B cell (primary cell): Measurements from ENCODE around the gene ARFGAP1. TPM values are rescaled to one million over a fixed set of nuclear protein-coding genes. Genes with fewer than 3 reads are reported as not detected.

ENCODE experiments used
- ATAC-seq: fragments of 200-7000 bp; cut with Tn5 transposase; one replicate; pipeline ENCODE4 v1.10.0; 2021; ENCODE audit warnings: low read depth, mild to moderate bottlenecking, moderate number of reproducible peaks, moderate library complexity
- CTCF ChIA-PET: fragments of 350-600 bp; sonication (Branson Sonifier 250); formaldehyde crosslinking; loops from one replicate; lab custom pipeline; 2021; ENCODE audit warnings: antibody characterized with exemption, inconsistent platforms; lab: Charles Lee
- POLR2A ChIA-PET: fragments of 350-600 bp; sonication (Branson Sonifier 250); formaldehyde crosslinking; loops from one replicate; lab custom pipeline; 2021; ENCODE audit warnings: antibody characterized with exemption; lab: Charles Lee
- DNase-seq: peaks from one replicate; pipeline ENCODE4 v3.0.0; 2013
- H2AFZ ChIP-seq: 2 replicates; pipeline ENCODE4 v1.6.1; 2012; ENCODE audit warnings: mild to moderate bottlenecking, low read depth, low read length; ENCODE audit not compliant: insufficient read depth, poor library complexity, severe bottlenecking
- H3K27ac ChIP-seq, 2 donors: 1 replicate in 1 of 2; 2 replicates in 1 of 2; pipeline ENCODE4 v1.5.1; 2012 to 2013; ENCODE audit warnings: low read length in 2 of 2, mild to moderate bottlenecking in 2 of 2, moderate library complexity in 1 of 2
- H3K27me3 ChIP-seq, 4 experiments: fragments of 200-600 bp in 1 of 4; sonication (generic) in 1 of 4; replicated peaks in 1 of 4; 1 replicate in 2 of 4; 2 replicates in 2 of 4; pipeline versions ENCODE4 v1.6.1 to v1.7.0; 2013 to 2016; ENCODE audit warnings: low read length in 3 of 4, mild to moderate bottlenecking in 2 of 4, mixed read lengths in 1 of 4, moderate library complexity in 1 of 4; ENCODE audit not compliant: insufficient read depth in 4 of 4, control insufficient read depth in 3 of 4; ENCODE audit errors: control extremely low read depth in 1 of 4
- H3K36me3 ChIP-seq, 2 experiments: replicated peaks in 1 of 2; 1 replicate in 1 of 2; 2 replicates in 1 of 2; pipeline versions ENCODE4 v1.6.1 to v1.7.1; 2013; ENCODE audit warnings: low read length in 1 of 2; ENCODE audit not compliant: insufficient read depth in 2 of 2, control insufficient read depth in 1 of 2; ENCODE audit errors: control extremely low read depth in 1 of 2, extremely low read depth in 1 of 2
- H3K4me1 ChIP-seq, 2 donors: fragments of 200-600 bp in 1 of 2; sonication (generic) in 1 of 2; 1 replicate in 1 of 2; 2 replicates in 1 of 2; pipeline versions ENCODE4 v1.5.1 to v1.6.1; 2013 to 2017; ENCODE audit warnings: low read length in 2 of 2; ENCODE audit not compliant: control insufficient read depth in 2 of 2, insufficient read depth in 2 of 2
- H3K4me2 ChIP-seq: replicated peaks from 2 replicates; pipeline ENCODE3; 2012; ENCODE audit warnings: mild to moderate bottlenecking, low read depth, low read length; ENCODE audit not compliant: poor library complexity, severe bottlenecking
- H3K4me3 ChIP-seq, 5 experiments: fragments of 200-600 bp in 1 of 5; sonication (generic) in 1 of 5; 1 replicate in 3 of 5; 2 replicates in 2 of 5; pipeline versions ENCODE4 v1.5.1 to v1.7.0; 2011 to 2016; ENCODE audit warnings: low read length in 4 of 5, mild to moderate bottlenecking in 4 of 5, low read depth in 2 of 5, control low read depth in 1 of 5, moderate library complexity in 1 of 5; ENCODE audit not compliant: insufficient read depth in 1 of 5; ENCODE audit errors: control extremely low read depth in 1 of 5, extremely low read depth in 1 of 5
- H3K79me2 ChIP-seq: fragments of 200-600 bp; sonication (generic); one replicate; pipeline ENCODE4 v1.6.0; 2016; ENCODE audit warnings: low read length; ENCODE audit not compliant: control insufficient read depth, insufficient read depth
- H3K9ac ChIP-seq: fragments of 200-600 bp; sonication (generic); 2 replicates; pipeline ENCODE4 v1.6.1; 2017; ENCODE audit warnings: mild to moderate bottlenecking, low read length, moderate library complexity
- H3K9me3 ChIP-seq, 3 donors: one replicate each; pipeline versions ENCODE4 v1.6.1 to v1.7.1; 2013; ENCODE audit warnings: low read length in 2 of 3; ENCODE audit not compliant: control insufficient read depth in 2 of 3, insufficient read depth in 1 of 3; ENCODE audit errors: control extremely low read depth in 1 of 3
- H4K20me1 ChIP-seq: 2 replicates; pipeline ENCODE4 v1.6.0; 2012; ENCODE audit warnings: mild to moderate bottlenecking, low read length; ENCODE audit not compliant: insufficient read depth, control insufficient read depth, poor library complexity, severe bottlenecking
- H3K27ac Mint-ChIP-seq: one replicate; pipeline ENCODE4 v1.8.0; 2021; ENCODE audit warnings: mixed read lengths
- H3K27me3 Mint-ChIP-seq: one replicate; pipeline ENCODE4 v1.8.0; 2021; ENCODE audit warnings: mixed read lengths
- H3K4me1 Mint-ChIP-seq: one replicate; pipeline ENCODE4 v1.8.0; 2021; ENCODE audit warnings: mixed read lengths
- H3K4me3 Mint-ChIP-seq: one replicate; pipeline ENCODE4 v1.8.0; 2021; ENCODE audit warnings: mixed read lengths
- H3K9me3 Mint-ChIP-seq: one replicate; pipeline ENCODE4 v1.8.0; 2022; ENCODE audit warnings: mixed read lengths; ENCODE audit not compliant: insufficient read depth
- CTCF ChIP-seq: fragments of 200-600 bp; IDR thresholded peaks from one replicate; pipeline ENCODE4 v1.8.0; 2022; ENCODE audit warnings: antibody characterized with exemption, mild to moderate bottlenecking
- EZH2 ChIP-seq: IDR thresholded peaks from 2 replicates; pipeline ENCODE4 v1.6.1; 2012; ENCODE audit warnings: borderline replicate concordance, low read depth, mild to moderate bottlenecking, moderate library complexity, low read length; ENCODE audit not compliant: insufficient read depth, poor library complexity, severe bottlenecking
- whole genome bisulfite sequencing: methylation state at CpG from one replicate; pipeline ENCODE4 v1.1.5; 2013; ENCODE audit warnings: missing lambda C conversion rate; ENCODE audit not compliant: insufficient coverage; 5-methylcytosine and 5-hydroxymethylcytosine counted together
- intact Hi-C: fragments of 100-400 bp; cut with micrococcal nuclease; formaldehyde crosslinking; loops from one replicate; pipeline ENCODE4 v1.10.0; 2022
- polyA plus RNA-seq: library from polyadenylated mRNA; depleted of rRNA; stranded (reverse); fragments of >200 nt; gene quantifications from 2 replicates; pipeline ENCODE4 v1.2.3, GENCODE V29; 2012
- total RNA-seq, 2 donors: library from RNA; stranded (reverse); fragments of 120-200 nt in 1 of 2; gene quantifications; 1 replicate in 1 of 2; 2 replicates in 1 of 2; pipeline versions ENCODE4 v1.2.3 to v1.2.4, GENCODE V29; 2013 to 2022

Gene ARFGAP1
- total and polyA plus RNA-seq, 2 donors (not counting 1 experiment from before 2014, with no cell fraction given): 83.2 to 99.4 TPM

DNA sequence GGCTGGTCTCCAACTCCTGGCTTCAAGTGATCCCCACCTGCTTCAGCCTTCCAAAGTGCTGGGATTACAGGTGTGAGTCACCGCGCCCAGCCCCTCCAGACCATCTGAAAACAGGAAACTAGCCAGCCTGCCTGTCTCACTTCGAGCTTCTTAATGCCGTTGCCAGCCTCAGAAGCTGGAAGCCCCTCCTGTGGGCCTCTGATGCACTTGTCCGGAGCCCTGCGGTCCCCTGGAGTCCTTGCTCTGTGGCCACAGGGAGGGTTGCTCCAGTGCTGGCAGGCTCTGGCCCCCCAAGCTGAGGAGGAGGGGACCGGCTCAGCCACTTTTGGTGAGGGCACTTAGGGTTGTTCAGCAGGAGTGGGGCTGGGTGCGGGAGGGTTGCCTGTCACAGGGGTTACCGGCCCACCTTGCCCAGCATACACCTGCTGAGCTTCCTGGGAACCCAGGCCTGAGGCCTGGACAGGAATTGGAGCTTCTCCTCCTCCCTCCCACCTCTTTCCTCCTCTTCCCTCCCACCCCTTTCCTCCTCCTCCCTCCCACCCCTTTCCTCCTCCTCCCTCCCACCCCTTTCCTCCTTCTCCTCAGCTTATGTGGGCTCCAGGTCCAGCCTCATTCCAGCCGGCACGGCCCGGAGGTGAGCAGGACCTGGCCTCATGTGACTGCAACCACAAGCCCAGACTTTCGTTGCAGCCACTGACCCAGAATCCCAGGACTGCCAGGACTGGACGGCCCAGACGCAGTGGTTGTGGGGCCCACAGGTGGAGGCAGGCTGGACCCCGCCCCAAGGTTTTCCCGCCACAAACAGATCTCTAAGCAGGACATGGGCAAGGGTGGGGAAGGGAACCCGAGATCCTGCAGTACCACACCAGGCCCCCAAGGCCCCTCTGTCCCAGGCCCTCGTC is 46.3 kb upstream of the ARFGAP1 start:
- intact Hi-C loops: no loop called here
- CTCF ChIA-PET: interaction anchor here (0.6 kb wide), 1 partner anchor 15 kb away, joined by 3 read pairs; no protein-coding TSS in a partner anchor
- H3K27me3 Mint-ChIP-seq: peaks cover 33% of the 10 kb centered on the region
- 86% methylated on average over 15 of the region's 19 CpGs for WGBS
- Histone ChIP-seq H3K4me2 (no peak overlapping the region), H3K27ac (no peak overlapping the region), H3K79me2 (no peaks in the 10 kb centered on the region), H3K4me3 (no peak overlapping the region), H3K9me3 (no peaks in the 10 kb centered on the region), H4K20me1 (no peaks in the 10 kb centered on the region), H3K9ac (no peak overlapping the region), H2AFZ (no peak overlapping the region), H3K27me3 (peaks cover 0 to 26% (median 6%) of the 10 kb centered on the region in 4 experiments), H3K36me3 (no peaks in the 10 kb centered on the region), H3K4me1 (no peaks in the 10 kb centered on the region)
- H3K27ac Mint-ChIP-seq: no peak overlapping the region
- no peaks in the 10 kb centered on the region for H3K4me1 Mint-ChIP-seq
- H3K4me3 Mint-ChIP-seq: no peak overlapping the region
- no peaks in the 10 kb centered on the region for H3K9me3 Mint-ChIP-seq
- TF ChIP-seq CTCF (no peak), EZH2 (no peak)
- no peak for ATAC-seq
- POLR2A ChIA-PET: no interaction called here
- DNase-seq: no peak

DNA sequence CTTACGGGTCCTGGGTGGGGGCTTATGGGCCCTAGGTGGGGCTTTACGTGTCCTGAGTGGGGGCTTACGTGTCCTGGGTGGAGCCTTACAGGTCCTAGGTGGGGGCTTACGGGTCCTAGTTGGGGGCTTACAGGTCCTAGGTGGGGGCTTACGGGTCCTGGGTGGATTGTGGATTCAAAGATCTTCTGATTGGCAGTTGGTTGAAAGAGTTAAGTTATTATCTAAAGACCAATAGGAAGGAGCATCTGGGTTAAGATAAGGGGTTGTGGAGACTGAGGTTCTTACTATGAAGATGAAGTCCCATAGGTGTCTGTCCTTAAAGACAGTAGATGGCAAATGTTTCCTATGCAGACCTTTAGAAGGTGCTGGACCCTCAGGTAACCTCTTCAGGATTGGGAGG is 45.4 kb upstream of the ARFGAP1 start:
- Mint-ChIP-seq H3K27me3 (peaks cover 42% of the 10 kb centered on the region), H3K27ac (no peak overlapping the region), H3K9me3 (no peaks in the 10 kb centered on the region), H3K4me3 (no peak overlapping the region), H3K4me1 (no peaks in the 10 kb centered on the region)
- H3K27ac ChIP-seq: no peak overlapping the region
- peaks cover 0 to 30% (median 6%) of the 10 kb centered on the region in 4 experiments for H3K27me3 ChIP-seq
- H3K9ac ChIP-seq: no peak overlapping the region
- no peaks in the 10 kb centered on the region for H3K36me3 ChIP-seq
- CTCF ChIA-PET: no interaction called here
- no peak overlapping the region for H3K4me3 ChIP-seq
- no peak overlapping the region for H3K4me2 ChIP-seq
- no peaks in the 10 kb centered on the region for H3K9me3 ChIP-seq
- WGBS: 97% methylated on average over 5 of the region's 5 CpGs
- intact Hi-C loops: no loop called here
- H3K79me2 ChIP-seq: no peaks in the 10 kb centered on the region
- POLR2A ChIA-PET: no interaction called here
- ATAC-seq (no peak), DNase-seq (no peak)
- H4K20me1 ChIP-seq: no peaks in the 10 kb centered on the region
- H2AFZ ChIP-seq: no peak overlapping the region
- H3K4me1 ChIP-seq: no peaks in the 10 kb centered on the region
- TF ChIP-seq EZH2 (no peak), CTCF (no peak)
